IPS-NIHi7 (cell line): ENCODE results near the gene HOTAIR.

Experiments
- DNase-seq: peaks from one replicate; pipeline ENCODE4 v3.0.0; 2012; ENCODE audit warnings: mixed read lengths; ENCODE audit errors: extremely low spot score

Gene HOTAIR

DNA sequence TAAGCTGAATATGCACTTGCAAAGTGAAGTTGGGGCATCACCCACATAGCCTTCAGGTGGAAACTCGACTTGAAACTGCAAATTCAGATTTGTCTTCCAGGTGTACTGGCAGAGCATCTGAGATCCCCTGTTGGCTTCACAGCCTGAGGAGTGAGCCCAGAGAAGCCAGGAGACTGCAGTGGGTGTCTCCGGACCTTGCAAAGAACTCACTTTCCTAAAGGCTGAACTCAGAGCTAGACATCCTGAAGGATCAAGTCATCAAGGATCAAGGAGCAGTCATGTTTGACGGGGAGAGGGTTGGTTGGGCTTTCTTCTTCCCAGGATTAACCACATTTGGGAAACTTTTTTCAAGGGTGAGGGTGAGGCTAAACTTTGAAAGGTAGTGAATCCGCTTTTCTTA lies 45.2 kb downstream of the HOTAIR start:
- no peak for DNase-seq

DNA sequence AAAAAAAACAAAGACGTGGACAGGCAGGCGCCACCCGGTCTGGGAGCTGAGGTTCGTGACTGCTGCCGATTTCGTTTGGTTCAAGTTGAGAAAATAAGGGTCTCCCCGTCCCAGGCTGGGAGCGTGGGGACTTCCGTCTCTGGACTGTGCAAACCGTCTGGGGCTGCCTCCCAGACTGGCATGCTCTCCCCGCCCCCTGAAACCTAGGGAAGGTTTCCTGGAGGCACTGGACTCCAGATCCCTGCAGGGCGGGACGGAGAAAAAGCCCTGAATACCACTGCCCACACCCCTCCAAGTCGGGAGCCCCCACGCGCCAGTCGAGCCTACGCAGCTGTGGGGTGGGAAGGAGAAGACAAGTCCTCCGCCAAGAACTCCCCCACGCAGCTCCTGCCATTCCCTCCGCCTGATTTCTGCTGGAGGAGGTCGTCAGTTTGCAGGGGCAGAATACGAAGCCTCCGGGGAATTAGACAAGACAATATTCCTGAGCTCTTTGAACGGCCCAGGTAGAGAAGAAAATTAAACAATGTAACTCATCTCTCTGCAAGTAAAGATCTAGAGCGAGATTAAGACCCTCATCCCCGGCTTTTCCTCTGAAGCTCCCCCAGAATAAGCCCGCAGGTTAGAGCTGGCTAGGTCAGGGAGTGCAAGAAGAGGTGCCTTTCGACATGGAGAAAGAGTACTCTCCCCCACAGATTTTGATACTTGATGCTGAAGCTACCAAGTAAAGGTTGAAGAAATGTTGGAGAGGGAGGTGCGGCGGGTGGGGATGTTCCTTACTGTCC lies 46.5 kb downstream of the HOTAIR start:
- DNase-seq, result no peak

- no peak for DNase-seq
These were observed 47.3 kb downstream of the HOTAIR start for GRCh38 chr12:53927220-53928029.

DNA sequence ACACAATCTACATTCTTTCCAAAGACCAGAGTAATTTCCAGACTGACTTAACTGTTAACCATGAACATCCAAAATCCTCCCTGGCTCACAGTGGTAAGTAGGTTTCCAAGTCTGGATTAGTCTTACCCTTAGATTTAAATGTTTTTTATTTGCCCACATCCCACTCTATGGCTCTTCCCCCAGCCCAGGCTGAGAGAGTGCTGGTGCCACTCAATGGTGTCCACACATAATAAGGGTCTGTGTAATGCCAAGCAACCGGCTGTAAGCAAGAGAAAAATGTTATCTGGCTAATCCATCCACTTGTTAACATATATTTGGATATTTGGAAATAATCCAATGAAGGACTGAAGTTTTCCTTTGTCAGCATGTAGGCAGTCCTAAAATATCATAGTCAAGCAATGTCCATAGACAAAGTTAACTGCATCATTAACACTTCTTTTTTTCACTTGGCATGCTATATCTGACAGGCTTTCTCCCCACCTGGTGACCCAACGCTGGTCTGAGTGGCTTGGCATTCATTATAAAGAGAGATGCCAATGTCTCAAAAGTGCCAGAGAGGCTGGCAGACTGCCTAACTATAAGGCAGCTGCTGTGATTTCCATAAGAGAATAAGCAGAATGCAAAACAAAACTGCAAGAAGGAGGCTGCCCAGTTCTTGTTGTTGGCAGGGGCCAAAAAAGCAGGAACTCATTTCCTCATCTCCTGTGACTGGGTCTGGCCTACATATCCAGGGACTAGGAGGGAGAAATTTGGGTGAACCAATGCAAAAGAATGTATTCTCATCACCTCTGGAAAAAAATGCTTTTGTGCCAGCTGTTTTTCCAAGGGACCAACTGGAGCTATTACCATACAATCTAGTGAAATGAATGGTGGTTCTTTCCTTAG lies 50.0 kb downstream of the HOTAIR start:
- no peak for DNase-seq

DNA sequence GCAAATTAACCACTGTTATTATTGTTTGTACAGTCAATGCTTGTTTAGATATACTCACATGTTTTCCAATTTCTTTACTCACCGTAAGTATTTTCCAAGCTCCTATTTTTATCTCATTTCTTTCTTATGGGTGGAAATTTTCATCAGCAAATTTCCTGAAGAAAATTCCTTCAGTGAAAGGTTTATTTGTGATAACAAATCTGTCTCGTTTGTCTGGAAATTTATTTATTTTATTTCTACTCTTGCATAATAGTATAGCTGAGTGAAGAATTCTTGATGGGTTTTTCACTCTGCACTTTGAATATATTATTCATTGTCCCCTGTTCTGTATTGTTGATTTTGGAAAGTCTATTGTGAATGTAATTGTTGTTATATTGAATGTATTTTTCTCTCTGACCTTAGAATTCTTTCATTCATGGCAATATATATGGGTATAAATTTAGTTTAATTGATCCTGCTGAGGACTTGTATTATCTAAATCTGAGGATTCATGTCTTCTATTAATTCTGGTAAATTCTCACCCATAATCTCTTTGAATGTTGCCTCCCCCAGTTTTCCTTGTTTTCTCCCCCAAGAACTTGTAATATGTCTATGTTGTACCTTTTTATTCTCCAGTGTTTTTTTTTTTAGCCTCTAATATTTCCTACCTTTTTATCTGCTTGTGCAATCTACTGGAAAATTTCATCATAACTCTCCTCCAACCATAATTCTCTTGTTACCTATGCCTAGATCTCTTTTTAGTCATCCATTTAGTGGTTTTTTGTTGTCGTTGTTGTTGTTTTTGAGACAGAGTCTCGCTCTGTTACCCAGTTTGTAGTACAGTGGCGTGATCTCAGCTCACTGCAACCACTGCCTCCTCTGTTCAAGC lies 57.7 kb downstream of the HOTAIR start:
- no peak for DNase-seq
